Activated naive CD8-positive, alpha-beta T cell treated with anti-CD3 and anti-CD28 coated beads, Interleukin-2, amount 50 U/mL, for 16 hours (primary cell): ENCODE results near the gene EPB41.
"Not testable (repeated sequence)": the region's sequence is repeated elsewhere in the genome, so short reads cannot be mapped to it uniquely, and the experiment has no call there.

Experiments
- DNase-seq: peaks from one replicate; pipeline ENCODE4 v3.0.0-alpha.2; 2020; ENCODE audit warnings: low read depth, low spot score

The EPB41 gene

GRCh38 chr1:29108041-29108440, 193.7 kb downstream of the EPB41 start:
- DNase-seq: not testable (repeated sequence)

DNA sequence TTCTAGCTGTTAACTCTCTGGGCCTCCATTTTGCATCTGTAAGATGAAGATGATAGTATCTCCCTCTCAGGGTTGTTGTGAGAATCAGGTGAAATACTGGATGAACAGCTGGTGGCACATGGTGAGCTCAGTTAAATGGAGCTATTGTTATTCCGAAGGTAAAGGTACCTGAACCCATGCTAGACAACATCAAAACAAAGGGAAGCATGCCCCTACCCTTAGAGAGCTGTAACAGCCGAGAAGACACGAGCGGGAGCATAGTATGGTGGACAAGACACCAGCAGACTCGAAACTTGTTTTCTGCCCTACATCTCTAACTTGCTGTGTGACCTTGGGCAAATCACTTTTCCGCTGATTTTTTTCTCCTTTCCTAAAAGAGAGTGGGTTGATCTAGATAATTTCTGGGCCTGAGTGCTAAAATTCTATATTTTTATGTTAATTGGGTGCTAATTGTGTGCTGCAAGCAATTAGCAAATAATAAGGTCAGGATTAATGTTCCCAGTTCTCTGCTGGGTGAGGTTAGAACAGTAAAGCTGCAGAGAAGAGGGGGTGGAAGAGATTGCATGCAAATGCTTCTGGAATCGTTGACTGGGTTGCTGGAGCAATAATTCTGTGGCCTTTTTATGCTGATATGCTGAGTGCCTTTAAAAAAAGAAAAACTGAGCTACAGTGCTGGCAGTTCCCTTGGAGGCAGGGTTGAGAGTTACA, 198.5 kb downstream of the EPB41 start:
- DNase-seq: no peak

DNA sequence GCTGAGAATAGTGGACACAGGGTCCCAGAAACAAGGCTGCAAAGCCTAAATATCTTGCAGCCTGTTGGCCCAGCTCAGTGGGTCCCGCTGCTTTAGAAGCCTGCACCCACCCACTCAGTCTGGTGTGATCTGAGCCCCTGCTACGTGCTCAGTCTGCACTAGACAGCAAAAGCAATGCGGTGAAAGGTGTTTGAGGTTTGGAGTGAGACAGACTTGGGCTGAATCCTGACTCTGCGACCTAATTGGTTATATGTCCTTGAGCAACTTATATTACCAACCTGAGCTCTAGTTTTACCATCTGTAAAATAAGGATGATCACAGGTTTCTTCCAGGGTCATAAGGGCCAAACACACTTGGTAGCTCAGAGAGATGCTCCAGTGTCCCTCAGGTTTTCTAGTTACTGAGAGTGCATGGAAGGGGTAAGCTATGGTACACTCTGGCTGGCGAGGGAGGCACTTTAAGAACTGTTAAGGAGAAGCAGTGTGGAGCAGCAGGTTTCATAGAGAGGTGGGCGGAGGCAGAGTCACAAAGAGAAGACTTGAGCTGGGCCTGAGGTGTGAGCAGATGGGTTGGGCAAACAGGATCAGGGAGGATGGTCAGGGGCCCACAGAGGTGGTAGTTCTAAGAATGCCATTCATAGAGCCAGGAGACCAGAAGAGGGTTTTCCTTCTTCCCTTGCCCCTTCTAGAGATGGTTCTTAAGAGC, 199.2 kb downstream of the EPB41 start:
- no peak for DNase-seq

DNA sequence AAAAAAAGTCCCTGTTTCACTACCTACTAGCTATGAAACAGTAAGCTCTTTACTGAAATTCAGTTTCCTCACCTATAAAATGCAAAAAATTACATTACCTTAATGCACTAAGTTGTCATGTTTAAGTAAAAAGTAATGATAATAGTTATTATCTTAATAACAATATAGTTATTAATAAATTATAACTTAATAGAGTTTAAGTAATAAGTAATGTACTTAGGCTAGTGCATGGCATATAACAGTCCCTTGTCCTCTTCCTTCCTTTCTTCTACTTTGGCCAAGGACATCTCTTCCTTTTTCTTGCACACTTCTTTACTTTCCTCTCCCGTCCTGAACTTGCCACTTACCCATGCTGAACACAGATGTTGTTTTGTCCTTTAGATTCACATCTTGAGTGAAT, 200.3 kb downstream of the EPB41 start:
- DNase-seq: no peak

- DNase-seq: no peak
Measured at GRCh38 chr1:29117381-29117780, 203.0 kb downstream of the EPB41 start.

DNA sequence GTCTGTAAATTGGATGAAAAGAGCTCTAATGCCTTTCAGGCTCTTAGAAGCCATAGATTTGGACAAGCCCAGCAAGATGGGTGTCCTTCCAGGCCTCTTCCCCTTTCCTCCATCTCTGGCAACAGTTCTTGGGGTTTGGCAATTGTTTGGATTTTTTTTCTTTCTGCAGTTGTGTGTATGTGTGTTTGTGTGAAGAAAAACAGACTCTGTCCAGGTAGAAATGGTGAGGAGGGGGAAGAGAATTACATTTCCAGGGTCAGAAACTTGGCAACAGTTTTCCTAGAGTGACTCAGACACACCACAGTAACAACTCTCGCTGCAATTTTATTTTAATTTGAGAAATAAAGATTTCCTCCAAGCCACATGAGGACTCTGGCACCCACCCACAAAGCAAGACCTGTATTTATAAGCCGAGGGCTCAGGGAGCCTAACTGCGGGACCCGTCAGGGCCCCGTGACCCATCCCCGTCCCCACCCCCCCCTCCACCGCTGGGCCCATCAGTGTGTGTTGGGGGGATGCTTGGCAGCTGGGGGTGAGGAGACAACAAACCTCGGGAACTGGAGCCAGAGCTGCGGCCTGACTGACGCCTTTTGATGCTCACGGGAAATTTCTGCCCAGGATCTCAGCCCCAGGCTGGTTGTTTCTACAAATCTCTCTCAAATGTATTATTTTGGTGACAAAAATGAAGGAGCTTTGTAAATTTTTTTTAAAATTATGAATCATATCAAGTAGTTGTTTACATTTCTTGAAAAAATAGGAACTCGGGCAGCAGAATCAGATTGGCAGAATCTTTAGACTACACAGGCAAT, 205.0 kb downstream of the EPB41 start:
- DNase-seq: no peak

GRCh38 chr1:29120367-29120766, 206.0 kb downstream of the EPB41 start:
- no peak for DNase-seq

- no peak for DNase-seq
Measured at GRCh38 chr1:29120947-29121485, 206.6 kb downstream of the EPB41 start.

DNA sequence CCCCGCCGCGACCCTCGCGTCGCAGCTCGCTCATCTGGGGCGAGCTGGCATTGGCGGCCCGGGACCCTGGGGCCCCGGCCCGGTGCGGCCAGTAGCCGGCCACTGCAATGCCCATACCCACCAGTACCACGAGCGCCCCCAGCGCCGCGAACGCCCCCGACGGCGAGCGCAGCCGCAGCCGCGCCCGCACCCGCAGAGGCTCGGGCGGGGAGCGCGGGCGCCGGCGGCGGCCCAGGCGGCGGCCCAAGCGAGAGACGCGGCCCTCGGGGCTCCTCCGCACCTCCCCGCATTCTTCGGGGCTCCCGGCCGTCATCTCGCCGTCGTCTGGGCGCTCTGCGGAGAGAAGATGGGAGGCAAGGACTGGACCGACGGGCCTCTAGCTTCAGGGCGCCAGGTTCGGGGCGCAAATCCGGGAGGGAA, 207.2 kb downstream of the EPB41 start:
- no peak for DNase-seq

DNA sequence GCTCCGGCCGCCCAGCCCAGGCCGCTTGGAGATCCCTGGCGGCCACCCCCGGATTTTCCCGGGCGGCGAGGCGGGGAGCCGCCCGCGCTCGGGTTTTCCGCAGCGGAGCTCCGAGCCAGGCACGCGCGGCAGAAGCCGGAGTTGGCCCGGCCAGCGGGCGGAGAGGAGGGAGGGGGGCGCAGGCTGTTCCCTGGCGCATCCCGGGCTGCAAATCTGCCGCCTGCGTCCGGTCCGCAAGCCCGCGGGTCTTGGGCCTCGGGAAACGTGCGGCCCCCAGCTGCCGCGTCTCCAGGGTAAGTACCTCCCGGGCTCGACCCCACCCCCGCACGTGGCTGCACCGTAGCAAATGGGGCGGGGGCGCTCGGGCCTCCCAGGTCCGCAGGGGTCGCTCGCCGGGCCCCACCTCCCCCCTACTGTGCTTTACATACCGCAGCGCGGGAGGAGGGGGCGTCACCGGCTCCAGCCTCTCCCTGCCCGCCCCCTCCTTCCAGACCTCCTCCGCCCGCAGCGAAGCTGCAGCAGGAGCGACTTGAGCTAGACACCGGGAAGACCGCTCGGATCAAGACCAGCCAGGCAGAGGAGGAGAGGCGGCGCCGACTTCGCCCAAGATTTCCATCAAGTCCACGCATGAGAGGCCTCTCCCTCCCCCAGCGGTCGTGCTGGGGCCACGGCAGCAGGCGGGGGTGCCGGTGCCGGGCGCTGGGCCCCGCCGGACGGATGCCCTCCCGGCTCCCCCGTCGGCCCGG, 207.7 kb downstream of the EPB41 start:
- DNase-seq: no peak

GRCh38 chr1:29122682-29123052, 208.3 kb downstream of the EPB41 start:
- DNase-seq: no peak

- no peak for DNase-seq
Measured at GRCh38 chr1:29123053-29123886, 208.9 kb downstream of the EPB41 start.

GRCh38 chr1:29123887-29124365, 209.6 kb downstream of the EPB41 start, which contains the start of gene TMEM200B:
TSS of gene TMEM200B (minus strand) at chr1:29123903. CDS start at chr1:29121828, 2,075 bp downstream.
- no peak for DNase-seq

DNA sequence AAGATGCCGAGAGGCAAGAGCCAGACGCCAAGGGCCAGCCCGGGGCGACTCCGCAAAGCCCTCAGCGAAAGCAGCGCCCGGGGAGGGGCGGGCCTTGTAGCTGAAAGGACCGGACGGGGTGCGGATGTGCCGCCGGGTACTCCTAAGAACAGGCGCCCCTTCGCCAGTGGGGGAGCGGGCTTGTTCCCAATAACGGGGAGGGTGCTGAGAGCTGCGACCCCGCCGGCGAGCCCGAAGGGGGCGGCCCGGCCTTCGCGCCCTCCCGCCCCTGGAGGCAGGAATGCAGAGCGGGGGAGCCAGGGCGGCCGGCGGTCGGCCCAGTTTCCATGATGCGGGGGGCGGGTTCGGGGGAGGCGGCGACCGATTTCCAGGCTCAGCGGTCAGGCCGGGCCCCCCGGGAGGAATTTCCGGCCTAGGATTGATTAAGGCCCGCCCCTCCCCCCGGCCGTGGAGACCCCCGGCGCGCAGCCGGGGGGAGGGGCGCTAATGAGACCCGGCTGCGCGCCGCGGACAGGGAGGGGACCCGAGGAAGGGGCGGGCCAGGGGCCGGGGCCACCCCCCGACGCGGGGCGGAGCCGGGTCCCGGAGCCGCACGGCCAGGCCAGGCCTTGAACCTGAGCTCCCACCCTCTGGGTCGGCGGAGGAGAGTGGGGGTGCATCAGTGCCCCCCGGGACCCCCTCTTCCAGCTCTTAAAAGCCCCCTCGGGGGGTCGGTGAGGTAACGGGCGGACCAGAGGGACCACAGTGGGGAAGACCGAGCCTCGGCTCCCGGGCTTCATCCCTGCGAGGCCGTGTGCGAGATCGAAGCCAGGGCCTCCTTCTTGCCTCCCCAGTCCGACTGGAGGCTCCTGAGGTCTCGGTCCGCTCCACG, 210.2 kb downstream of the EPB41 start:
- DNase-seq: no peak

DNA sequence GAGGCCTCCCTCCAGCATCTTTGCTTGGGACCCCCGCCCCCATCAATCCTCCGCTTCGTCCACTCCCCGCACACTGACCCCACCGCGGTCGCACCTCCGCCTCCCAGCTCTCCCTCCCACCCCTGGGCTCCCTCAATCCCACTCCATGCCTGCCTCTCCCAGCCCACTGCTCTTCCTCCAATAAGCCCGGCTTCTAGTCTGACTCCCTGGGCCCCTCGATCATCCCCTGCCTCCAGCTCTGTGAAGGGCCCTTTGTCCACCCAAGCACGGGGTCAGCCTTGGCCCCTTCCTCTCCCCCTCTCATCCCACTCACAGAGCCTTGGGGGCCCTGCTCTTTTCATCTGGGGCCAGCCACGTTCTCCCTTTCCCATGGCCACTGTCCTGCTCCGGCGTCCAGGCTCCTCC, 210.9 kb downstream of the EPB41 start:
- DNase-seq: no peak

- no peak for DNase-seq
Measured at GRCh38 chr1:29125788-29126187, 211.4 kb downstream of the EPB41 start.

DNA sequence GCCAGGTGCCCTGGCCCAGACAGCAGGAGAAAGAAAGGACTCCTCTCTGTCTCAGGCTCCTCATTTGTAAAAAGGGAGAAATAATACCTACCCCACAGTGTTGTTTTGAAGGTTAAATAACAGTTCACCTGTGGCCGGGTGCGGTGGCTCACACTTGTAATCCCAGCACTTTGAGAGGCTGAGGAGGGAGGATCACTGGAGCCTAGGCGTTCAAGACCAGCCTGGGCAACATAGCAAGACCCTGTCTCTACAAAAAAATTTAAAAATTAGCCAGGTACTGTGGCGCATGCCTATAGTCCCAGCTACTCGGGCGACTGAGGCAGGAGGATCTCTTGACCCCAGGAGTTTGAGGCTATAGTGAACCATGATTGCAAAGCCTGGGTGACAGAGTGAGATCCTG, 211.8 kb downstream of the EPB41 start:
- DNase-seq: no peak

DNA sequence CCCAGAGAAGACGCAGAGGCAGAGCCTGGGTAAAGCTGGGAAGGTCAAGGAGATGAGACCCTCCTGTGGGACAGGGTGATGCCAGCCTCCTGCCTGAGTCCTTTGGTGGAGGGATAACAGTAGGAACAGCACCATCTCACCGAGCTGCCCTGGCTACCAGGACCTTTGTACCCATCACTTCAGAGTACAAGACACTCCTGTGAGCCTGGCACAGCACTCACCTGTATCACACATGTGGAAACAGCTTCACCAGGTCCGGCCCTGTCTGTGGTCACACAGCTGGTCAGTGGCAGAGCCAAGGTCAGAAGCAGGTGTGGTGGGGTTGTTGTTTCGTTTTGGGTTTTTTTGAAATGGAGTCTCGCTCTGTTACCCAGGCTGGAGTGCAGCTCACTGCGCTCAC, 214.4 kb downstream of the EPB41 start:
- DNase-seq: no peak

- DNase-seq: no peak
Measured at GRCh38 chr1:29129916-29130315, 215.5 kb downstream of the EPB41 start.
